Hematopoietic multipotent progenitor cell treated with erythropoietin and hydrocortisone succinate and interleukin-3 and kit ligand, for 8 days (in vitro differentiated cells): ENCODE data around the gene SNRPF.

Experiments
- DNase-seq: peaks from one replicate; pipeline ENCODE4 v3.0.0-alpha.2; 2015

The SNRPF gene

DNA sequence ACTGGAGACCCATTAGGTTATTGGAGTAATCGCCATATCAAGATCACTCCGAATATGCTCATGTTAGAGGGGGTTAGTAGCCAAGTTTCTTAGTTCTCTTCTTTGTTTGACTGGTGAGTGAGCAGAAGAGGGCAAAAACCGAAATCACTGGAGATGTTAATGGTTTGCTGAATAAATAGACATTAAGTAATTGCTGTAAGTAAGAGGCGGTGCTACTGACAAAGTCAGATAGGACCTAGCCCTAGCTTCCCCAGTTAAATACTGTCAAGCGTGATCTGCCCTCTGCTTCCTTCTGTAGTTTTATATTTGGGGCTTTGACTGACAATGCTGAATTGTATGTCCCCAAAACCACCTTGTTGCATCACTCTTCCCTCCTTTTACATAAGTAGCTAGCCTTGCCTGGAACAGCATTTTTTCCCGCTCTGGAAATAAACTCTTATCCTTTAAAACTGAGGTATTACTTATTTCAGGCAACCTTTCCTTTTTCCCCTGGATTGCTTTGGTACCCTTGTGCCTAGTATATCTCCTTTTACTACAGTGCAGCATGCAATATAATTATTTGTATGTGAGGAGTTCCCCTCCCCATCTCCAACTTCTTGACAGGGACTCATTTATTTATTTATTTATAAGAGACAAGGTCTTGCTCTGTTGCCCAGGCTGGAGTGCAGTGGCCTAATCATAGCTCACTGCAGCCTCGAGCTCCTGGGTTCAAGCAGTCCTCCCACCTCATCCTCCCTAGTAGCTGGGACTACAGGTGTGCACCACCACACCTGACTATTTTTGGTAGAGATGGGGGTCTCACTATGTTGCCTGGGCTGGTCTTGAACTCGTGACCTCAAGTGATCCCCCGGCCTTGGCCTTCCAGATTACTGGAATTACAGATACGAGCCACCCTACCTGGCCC lies 1.4 kb downstream of the SNRPF start:
- DNase-seq = no peak

GRCh38 chr12:95862038-95862437 lies 3.3 kb downstream of the SNRPF start:
- no peak for DNase-seq

DNA sequence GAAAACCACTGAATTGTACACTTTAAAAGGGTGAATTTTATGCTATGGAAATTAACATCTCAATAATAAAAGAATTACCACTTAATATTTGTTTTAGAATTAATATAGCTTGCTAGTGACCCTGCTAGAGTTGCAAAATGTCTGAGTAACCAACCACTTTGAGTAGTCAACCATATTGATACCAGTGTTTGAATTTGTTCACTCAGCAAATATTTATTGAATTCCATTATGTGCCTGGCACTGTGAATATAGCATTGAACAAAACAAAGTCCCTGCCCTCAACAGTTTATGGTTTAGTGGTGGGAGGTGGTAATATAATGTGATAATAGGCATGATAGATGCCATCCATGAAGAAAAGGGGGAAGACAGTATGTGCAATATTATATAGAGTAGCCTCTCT lies 4.6 kb downstream of the SNRPF start:
- DNase-seq = no peak

DNA sequence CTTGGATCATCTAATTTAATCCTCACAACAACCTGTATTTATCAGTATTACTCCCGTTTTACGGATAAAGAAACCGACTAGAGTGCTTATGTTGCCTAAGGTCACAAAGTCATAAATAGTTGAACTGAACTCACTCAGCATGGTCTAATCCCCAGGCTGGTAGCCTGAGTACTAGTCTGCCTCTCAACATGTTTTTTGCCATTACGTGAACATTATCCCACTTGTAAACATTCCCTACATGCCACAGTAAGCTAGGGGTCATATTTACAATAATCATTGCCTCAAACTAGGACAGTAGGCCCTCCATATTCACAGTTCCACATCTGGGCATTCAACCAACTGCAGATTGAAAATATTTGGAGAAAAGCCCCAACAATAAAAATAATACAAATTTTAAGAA lies 12.1 kb downstream of the SNRPF start:
- DNase-seq = no peak

- DNase-seq = no peak
Observed at GRCh38 chr12:95874452-95874851, 15.7 kb downstream of the SNRPF start.

- no peak for DNase-seq
Observed at GRCh38 chr12:95877622-95878021, 18.9 kb downstream of the SNRPF start.

GRCh38 chr12:95880895-95881294 lies 22.1 kb downstream of the SNRPF start:
- no peak for DNase-seq

GRCh38 chr12:95881331-95881955 lies 22.7 kb downstream of the SNRPF start:
- DNase-seq = no peak

GRCh38 chr12:95882080-95882479 lies 23.3 kb downstream of the SNRPF start:
- DNase-seq = no peak

DNA sequence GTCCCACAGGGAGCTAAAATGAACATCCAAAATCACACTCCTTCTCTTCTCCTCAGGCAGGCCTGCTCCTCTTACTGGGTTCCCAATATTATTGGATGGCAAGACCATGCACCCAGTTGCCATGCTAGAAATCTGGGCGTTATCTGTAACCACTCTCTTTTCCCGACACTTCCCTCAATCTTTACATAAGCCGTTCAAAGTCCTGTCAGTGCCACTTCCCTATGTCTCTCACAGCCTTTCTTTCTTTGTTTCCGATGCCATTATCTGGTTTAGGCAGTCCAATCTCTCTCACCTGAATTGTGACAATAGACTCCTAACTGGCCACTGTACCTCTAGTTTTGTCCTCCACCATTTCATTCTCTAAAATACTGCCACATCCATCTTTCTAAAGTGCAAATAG lies 24.1 kb downstream of the SNRPF start:
- DNase-seq = no peak

DNA sequence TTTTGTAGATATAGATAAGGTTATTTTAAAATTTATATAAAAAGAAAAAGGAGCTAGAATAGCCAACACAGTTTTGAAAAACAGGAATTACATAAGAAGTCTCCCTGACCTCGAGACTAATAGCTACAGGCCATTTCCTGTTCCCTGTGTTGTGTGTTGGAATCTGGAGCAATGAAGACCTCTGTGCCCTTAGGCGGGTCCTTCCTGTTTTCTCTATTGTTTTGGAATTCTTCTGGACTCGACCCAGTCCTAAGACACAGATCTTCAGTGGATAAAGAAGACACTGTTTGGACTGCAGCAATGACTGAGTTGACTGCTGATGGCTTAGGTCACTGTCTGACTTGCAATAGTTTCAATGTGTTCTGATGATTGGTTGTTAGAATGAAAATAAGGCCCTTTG lies 26.2 kb downstream of the SNRPF start:
- no peak for DNase-seq

- no peak for DNase-seq
Observed at GRCh38 chr12:95887311-95887710, 28.6 kb downstream of the SNRPF start.

GRCh38 chr12:95890958-95891357 lies 32.2 kb downstream of the SNRPF start:
- DNase-seq = no peak

GRCh38 chr12:95896846-95897245 lies 38.1 kb downstream of the SNRPF start:
- DNase-seq = no peak

DNA sequence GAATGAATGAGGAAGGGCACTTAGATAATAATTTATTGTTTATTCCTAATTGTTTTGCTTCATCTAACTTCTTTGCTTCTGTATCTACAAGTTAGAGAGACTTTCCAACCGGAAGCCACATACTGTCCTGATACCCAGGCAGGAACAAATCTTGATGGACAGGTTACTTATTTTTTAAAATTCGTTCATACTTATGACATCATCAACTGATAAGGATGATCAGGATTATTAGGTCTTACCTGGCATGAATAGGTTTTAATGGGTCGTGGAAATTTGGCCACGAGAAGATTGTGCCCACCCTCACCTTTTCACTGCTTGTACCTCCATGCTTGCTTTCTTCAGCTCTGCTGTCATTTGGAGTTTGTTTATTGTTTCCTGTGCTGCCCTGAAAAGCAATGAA lies 39.3 kb downstream of the SNRPF start:
- DNase-seq = no peak

- DNase-seq = no peak
Observed at GRCh38 chr12:95908573-95908972, 49.8 kb downstream of the SNRPF start.

GRCh38 chr12:95909871-95910270 lies 51.1 kb downstream of the SNRPF start:
- no peak for DNase-seq
